GM19452 (cell line): ENCODE data around the gene ARHGAP24.

Experiments
- ATAC-seq: cut with Tn5 transposase; IDR thresholded peaks from one replicate; pipeline ENCODE4 v1.9.1; 2021; ENCODE audit not compliant: unreplicated experiment

Gene ARHGAP24

GRCh38 chr4:85577307-85577706 lies 102.4 kb downstream of the ARHGAP24 start:
- no peak for ATAC-seq

GRCh38 chr4:85579942-85580341 lies 105.0 kb downstream of the ARHGAP24 start:
- ATAC-seq = no peak

- ATAC-seq = no peak
Measured at GRCh38 chr4:85580489-85580888, 105.5 kb downstream of the ARHGAP24 start.

GRCh38 chr4:85587952-85588351 lies 113.0 kb downstream of the ARHGAP24 start:
- no peak for ATAC-seq

DNA sequence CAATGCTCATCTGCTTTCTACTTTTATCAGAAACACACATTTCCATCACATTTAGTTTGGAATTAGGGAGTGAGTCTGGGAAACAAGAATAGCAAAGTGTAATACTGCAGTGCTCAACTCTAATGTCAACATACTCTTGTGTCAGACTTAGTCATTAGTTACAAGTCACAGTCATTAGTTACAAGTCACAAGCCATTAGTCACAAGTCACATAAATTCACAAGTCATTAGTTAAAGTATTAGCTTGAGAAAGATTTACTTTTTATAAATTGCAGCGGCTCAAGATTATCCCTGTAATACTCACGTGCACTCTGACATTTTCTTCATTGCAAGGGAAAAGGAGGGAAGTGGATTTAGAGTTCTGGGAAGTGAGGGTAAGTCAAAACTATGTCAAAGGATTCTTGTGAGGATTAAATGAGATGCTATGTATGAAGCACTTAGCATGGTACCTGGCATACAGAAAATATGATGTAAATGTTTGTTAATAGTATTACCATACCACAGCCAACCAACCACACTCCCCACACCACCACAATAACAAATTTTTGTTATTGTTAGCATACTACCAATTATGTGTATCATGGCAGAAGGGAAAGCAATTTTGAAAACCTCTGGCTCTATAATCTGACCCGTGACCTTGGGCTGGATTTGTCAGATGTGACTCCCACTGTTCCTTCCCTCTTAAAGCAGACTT lies 116.6 kb downstream of the ARHGAP24 start:
- ATAC-seq = no peak

DNA sequence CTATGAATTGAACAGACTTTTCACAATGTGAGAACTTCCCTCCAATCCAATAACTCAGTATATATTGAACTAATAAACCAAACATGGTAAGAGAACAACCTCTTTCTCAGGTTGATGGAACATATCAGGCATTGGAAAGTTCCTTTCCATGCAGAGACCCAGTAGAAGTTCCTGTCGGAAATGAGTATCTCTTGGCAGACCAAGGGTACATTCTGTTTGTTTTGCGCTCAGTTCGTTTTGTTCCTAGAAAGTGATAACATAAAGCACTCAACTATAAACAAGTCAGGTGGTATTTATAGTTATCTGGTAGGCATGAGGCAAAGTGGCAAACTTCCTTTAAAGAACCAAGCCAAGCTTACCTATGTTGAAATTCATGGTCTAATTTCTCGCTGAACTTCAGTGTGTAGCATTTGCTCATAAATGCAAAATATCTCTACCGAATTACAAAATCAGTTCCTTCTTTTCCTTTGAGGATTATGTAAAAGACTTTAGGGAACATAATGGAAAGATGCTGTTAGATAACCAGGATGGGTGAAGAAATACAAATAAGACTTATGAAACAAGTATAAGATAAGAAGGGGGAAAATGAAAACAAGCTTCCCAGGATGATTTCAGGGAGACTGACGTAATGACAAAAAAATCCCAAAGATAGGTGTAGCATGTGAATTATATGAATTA lies 120.3 kb downstream of the ARHGAP24 start:
- no peak for ATAC-seq

DNA sequence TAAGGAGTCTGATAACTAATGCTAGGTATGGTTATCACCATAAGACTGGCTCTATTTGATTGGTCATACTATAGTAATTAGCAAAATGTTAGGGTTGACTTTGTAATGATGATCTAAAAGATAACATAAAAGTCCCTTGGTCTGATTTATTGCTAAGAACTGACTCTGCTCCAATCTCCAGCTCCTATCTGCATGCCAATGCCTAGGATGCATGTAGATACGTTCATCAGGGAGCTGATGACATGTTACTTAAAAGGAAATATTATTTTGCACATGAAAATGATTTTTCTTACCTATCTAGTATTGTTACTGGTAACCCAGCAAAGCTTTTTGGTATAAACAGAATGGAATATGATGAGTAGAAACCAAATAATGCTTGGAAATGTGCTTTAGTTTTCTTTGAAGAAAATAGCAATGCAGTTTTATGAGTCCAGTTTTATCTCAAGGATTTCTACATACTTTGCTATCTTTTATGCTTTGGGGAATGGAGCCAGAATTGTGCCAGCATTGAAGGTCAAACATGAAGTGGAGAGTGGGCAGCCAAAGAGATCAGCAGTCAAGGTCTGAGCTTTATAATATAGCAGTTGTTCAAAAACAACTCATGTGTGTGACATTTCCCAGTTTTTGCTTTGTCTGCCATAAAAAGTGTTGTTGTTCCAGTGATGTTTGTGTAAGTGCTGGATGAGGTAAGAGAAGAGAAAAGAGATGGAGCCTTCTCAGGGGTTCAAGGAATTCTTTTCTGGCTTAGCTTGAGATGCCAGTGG lies 121.0 kb downstream of the ARHGAP24 start:
- no peak for ATAC-seq

DNA sequence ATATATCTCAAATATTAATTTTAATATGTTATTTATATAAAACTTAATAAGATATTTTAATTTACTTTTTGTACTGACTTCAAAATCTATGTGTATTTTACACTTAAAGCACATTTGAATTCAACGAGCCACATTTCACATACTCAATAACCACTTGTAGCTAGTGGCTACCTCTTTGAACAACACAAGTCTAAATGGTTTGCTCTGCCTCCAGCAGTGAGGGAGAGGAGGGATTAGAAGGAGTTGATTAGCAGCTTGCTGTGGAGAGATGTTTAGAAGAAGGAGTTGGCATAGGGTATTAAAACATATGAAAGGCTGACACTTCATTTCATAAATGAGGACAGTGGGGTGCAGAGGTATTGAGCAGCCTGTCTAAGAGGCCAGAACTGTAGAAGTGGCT lies 124.0 kb downstream of the ARHGAP24 start:
- no peak for ATAC-seq

DNA sequence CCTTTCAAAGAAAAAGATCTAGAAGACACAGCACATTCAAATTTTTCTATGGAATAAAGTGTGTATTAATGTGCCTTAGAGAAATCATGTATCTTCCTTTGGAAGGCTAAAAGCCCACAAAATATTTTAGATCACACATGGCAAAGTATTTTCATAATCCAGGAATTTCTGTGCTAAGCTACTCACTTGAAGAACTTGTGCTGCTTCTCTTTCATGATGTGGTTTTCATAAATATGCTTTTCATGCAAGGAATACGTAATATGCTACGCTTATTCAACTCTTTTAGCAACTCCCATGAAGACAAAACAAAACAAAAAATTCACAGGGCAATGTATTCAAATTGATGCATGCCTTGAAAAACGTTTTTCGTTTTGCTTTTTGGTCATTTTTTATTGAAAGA lies 125.6 kb downstream of the ARHGAP24 start:
- ATAC-seq = no peak

- peak; percentile 46 for ATAC-seq
Measured at GRCh38 chr4:85603437-85604336, 128.7 kb downstream of the ARHGAP24 start.

- ATAC-seq = no peak
Measured at GRCh38 chr4:85606505-85606904, 131.6 kb downstream of the ARHGAP24 start.

- ATAC-seq = peak; percentile 49
Measured at GRCh38 chr4:85607624-85608023, 132.7 kb downstream of the ARHGAP24 start.

DNA sequence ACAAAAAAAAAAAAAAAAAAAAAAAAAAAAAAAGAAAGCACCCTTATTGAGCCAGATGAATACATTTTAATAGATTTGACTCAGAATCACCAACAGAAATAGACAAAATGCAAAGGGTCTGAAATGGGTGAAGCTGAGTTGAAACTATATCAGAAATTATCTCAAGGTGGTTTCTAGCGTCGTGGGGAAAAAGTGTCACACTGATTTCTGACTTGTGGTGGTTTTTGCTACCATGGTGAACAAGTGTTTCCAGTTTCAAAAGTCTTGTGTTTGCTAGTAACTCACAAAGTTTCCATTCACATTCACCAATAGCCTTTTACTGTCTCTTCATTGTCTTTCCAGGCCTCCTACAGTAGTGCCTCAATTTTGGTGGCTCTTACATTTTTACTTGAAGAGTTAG lies 135.5 kb downstream of the ARHGAP24 start:
- ATAC-seq = peak; percentile 83

DNA sequence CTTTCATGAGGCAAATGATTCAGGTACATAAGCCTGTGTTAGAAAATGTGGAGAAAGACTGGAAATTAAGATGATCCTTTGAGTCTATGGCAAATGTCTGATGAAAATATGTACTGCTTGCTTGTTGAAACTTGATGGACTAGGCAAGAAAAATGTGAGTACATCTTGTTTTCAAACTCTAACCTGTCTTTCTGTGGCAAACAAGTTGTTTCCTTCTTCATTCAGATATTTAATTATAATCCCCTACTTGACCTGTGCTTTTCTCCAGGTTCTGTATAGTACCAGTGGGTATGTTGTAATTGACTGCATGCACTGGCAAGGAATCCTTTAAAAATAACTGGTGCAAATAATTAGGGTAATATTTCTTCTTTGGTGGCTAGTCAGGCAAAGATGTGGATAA lies 136.7 kb downstream of the ARHGAP24 start:
- no peak for ATAC-seq

- no peak for ATAC-seq
Measured at GRCh38 chr4:85613901-85614300, 139.0 kb downstream of the ARHGAP24 start.

DNA sequence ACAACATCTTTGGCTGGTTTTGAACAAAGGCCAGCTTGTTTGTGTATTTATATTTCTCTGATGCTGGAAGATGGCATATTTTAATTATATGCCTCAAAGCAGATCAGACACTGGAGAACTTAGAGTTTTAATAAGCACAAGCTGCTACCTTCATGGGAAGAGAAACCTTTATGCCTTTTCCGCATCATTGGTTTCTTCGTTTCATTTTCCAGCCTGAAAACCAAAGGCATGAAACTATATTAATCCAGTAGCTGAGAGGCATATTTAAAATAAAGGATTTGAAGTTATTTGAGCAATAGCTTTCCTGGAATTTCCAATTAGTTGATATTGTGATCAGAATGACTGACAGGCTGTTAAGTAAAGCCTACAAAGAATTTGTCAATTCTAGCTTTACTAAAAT lies 141.0 kb downstream of the ARHGAP24 start:
- no peak for ATAC-seq

GRCh38 chr4:85617202-85617601 lies 142.3 kb downstream of the ARHGAP24 start:
- no peak for ATAC-seq

DNA sequence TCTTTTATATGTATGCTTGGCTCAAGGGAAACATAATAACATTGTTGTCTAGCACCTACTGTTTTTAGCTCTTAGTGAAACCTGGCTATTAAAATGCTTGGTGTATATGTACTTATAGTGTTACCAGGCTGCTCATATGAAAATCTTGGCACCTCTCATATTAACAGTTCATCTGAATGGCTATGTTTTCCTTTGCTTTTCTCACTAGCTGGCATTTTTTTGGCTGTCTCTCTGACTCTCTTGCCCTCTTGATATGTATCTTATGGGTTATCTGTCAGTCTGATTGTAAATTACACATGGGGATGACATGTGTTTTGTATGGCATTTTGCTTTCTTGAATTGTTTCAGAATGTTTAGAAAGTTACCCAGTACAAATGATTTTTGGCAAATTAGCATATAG lies 158.0 kb downstream of the ARHGAP24 start:
- ATAC-seq = no peak

GRCh38 chr4:85637778-85638177 lies 162.8 kb downstream of the ARHGAP24 start:
- no peak for ATAC-seq

DNA sequence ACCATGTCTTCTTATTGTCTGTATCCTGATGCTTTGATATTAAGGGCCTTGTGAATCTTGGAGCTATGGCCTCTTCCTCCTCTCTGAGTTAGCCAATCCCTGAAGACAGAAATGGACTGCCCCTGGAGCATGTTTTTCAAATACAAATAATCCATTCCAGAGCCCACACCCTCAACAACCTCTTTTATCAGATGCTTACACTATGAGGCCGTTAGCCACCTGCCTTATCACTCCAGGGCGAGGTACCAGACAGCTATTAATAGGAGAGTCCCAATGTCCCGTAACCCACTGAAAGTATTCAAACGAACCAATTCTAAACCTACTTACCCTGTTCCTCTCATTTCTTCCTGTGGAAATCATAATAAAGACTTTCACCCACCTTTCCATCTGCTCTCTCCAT lies 165.0 kb downstream of the ARHGAP24 start:
- no peak for ATAC-seq
